Lower leg skin (tissue), 3 donors: ENCODE results near the gene IYD.

ENCODE experiments used
- CTCF ChIP-seq, 3 donors: fragments of 450-650 bp; IDR thresholded peaks; one replicate each; pipeline ENCODE4 v1.5.1; 2016; ENCODE audit warnings: antibody characterized with exemption in 3 of 3, mild to moderate bottlenecking in 3 of 3, moderate library complexity in 2 of 3
- POLR2A ChIP-seq, 2 donors: fragments of 450-650 bp; IDR thresholded peaks; one replicate each; pipeline ENCODE4 v1.6.1; 2016 to 2017; ENCODE audit warnings: antibody characterized with exemption in 2 of 2, mild to moderate bottlenecking in 1 of 2, moderate library complexity in 1 of 2

DNA sequence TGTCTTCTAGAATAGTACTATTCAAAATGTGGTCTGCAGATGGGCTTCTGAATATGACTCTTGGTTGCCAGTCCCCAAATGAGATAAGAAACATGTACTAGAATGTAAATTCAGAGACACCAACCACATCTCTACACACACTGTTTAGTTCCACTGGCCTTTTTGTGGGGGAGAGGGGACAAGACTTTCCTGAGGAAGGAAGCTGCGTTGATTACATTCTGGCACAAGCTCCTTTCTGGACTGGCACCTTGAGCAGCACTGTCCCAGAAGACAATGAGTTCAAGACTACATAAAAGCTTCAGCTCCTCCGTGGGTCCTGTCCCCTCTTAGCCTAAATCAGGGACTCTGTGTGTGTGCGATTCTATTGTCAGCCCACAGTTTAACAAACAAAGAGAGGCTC lies 6.9 kb upstream of the IYD start:
- no peak for TF ChIP-seq POLR2A (IDR thresholded peaks at IDR 0.05)
- no peak for TF ChIP-seq CTCF (IDR thresholded peaks at IDR 0.05)
